DND-41 (cell line): ENCODE measurements around the gene RFX5.

ENCODE experiments used
- EZH2 ChIP-seq: IDR thresholded peaks from 3 replicates; pipeline ENCODE4 v1.6.1; 2012; ENCODE audit warnings: borderline replicate concordance, low read depth, mild to moderate bottlenecking, moderate library complexity, low read length, inconsistent platforms; ENCODE audit not compliant: severe bottlenecking
- TF ChIP-seq, protein P1 (sequence below): IDR thresholded peaks from 2 replicates; pipeline ENCODE4 v1.5.1; 2012; ENCODE audit warnings: borderline replicate concordance, low read length, moderate library complexity, mild to moderate bottlenecking; ENCODE audit not compliant: poor library complexity, severe bottlenecking; ENCODE audit errors: extremely low read depth

- TF ChIP-seq, protein P1, sequence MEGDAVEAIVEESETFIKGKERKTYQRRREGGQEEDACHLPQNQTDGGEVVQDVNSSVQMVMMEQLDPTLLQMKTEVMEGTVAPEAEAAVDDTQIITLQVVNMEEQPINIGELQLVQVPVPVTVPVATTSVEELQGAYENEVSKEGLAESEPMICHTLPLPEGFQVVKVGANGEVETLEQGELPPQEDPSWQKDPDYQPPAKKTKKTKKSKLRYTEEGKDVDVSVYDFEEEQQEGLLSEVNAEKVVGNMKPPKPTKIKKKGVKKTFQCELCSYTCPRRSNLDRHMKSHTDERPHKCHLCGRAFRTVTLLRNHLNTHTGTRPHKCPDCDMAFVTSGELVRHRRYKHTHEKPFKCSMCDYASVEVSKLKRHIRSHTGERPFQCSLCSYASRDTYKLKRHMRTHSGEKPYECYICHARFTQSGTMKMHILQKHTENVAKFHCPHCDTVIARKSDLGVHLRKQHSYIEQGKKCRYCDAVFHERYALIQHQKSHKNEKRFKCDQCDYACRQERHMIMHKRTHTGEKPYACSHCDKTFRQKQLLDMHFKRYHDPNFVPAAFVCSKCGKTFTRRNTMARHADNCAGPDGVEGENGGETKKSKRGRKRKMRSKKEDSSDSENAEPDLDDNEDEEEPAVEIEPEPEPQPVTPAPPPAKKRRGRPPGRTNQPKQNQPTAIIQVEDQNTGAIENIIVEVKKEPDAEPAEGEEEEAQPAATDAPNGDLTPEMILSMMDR, result no peak
- no peak for TF ChIP-seq EZH2
Observed at GRCh38 chr1:151312826-151313225, 34.2 kb downstream of the RFX5 start.
